Left ventricle myocardium superior (tissue), 1 donor: ENCODE measurements around the gene PDK2. TPM values are rescaled to one million over a fixed set of nuclear protein-coding genes. Genes with fewer than 3 reads are reported as not detected.

ENCODE experiments used
- ATAC-seq: fragments of 200-7000 bp; cut with Tn5 transposase; one replicate; pipeline ENCODE4 v1.9.1; 2020; ENCODE audit warnings: mild to moderate bottlenecking, moderate library complexity
- DNase-seq: peaks from one replicate; pipeline ENCODE4 v3.0.0-alpha.2; 2020
- intact Hi-C: fragments of 100-400 bp; cut with micrococcal nuclease; formaldehyde crosslinking; loops from one replicate; pipeline ENCODE4 v1.11.0; 2022
- total RNA-seq: library from RNA; stranded (reverse); fragmentation: NEBNext Ultra II Directional; extraction: Animal tissue kit (Norgen Biotek cat#: 25700); gene quantifications from one replicate; pipeline ENCODE4 v1.2.1, GENCODE V29; 2021
- donor health status: DM: no; HTN: yes; CAD: no; lungs with severe emphysema.

The PDK2 gene
- total RNA-seq, 1 donor from 2014 or later, result 277 TPM

DNA sequence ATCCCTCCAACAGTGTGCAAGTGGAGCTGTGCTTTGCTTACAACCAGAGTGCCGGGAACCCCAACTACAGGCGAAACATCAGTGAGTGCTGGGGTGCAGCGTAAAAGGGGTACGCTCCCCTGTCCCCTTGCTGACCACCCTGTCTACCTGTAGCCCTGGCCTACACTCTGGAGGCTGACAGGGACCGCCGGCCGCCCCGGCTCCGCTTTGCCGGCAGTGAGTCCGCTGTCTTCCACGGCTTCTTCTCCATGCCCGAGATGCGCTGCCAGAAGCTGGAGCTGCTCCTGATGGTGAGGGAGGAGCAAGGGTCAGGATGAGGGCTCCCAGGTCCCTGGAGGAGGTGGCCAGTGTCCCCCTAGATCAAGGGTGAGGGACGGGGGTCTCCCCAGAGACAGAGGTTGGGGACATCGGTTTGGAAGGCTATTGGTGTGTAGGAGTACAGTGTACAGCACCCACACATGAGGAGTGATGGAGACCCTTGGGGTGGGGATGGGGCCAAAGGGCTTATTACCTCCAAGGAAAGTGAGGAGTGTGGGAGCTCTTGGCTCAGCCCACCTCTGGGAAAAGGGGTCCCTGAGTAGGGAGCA is 19.6 kb upstream of the PDK2 start:
- DNase-seq (no peak), ATAC-seq (no peak)
- intact Hi-C loops, result no loop called here

DNA sequence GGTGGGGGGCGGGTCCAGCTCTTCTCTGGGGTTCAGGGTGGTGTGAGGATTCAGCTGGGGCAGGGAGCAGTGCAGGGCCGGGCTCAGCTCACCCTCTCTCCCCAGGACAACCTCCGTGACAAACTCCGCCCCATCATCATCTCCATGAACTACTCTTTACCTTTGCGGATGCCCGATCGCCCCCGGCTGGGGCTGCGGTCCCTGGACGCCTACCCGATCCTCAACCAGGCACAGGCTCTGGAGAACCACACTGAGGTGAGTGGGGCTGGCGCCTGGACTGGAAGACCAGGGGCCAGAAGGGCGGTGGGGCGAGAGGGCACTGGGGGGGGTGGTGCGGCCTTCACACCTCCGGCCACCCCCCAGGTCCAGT is 18.9 kb upstream of the PDK2 start:
- no peak for ATAC-seq
- intact Hi-C loops, result no loop called here
- DNase-seq, result no peak

DNA sequence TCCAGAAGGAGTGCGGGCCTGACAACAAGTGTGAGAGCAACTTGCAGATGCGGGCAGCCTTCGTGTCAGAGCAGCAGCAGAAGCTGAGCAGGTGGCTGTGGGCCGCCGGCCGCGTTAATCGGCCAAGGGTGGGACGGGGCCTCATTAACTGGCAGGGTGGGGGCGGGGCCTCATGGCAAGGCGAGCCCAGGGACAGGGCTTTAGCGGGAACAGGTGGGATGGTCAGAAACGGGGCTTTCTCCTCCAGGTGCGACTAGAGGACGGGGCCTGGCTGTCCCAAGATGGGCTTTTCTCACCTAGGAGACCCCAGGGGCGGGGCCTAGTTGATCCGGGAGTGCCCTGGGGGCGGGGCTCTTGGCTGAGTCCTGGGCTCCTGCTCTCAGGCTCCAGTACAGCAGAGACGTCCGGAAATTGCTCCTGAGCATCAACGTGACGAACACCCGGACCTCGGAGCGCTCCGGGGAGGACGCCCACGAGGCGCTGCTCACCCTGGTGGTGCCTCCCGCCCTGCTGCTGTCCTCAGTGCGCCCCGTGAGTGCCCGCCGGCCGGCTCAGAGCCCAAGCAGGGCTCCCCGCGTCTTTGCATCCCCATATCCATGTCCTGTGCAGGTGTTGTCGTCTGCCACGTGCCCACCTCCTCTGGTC is 18.4 kb upstream of the PDK2 start:
- ATAC-seq (no peak), DNase-seq (no peak)
- intact Hi-C loops, result no loop called here

DNA sequence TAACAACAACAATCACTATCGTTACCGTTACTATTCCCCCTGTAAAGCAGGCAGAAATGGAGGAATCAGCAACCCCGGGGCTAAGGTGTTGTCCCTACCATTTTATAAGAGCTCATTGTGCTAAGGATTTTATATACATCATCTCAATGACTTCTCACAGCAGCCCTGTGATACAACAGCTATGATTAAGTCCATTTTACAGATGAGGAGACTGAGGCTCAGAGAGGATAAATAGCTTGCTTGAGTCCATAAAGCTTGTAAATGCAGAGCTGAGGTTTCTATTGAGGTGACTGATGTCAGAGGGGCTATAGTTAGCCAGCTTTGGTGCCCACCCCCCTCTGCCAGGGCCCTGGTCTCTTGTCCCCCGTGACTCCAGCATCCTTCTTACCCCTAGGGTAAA is 16.7 kb upstream of the PDK2 start:
- no peak for ATAC-seq
- intact Hi-C loops, result no loop called here
- DNase-seq, result no peak

DNA sequence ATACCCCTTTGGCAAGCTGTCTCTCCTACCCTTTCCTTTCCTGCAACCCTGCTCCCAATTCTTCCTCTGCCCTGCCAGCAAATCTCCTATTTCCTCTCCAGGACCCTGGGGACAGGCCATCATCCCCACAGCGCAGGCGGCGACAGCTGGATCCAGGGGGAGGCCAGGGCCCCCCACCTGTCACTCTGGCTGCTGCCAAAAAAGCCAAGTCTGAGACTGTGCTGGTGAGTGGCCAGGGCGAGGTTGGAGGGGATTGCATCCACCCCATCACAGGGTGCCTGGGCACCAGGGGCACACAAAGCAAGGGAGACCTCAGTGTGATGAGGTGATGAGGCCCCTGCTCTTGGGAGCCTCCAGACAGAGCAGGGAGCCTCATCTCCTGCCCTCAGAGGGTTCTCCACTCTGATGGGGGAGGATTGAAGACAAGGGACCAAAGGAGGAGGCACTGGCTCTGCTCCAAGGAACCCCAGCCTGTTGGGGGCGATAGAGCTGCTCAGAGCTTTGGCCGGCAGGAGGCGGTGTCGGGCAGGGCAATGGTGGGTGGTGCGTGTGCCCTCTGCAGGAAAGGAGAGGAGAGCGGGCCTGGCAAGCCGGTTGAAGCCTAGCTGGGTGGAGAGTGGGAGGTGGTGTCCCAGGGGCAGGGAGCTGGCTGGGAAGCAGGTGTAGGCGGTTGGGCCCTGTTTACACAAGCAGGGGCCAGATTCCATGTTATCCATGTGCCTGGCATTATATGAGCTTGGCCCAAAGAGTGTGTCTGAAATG is 15.6 kb upstream of the PDK2 start:
- DNase-seq, result no peak
- intact Hi-C loops, result no loop called here
- ATAC-seq, result peak; percentile 34

DNA sequence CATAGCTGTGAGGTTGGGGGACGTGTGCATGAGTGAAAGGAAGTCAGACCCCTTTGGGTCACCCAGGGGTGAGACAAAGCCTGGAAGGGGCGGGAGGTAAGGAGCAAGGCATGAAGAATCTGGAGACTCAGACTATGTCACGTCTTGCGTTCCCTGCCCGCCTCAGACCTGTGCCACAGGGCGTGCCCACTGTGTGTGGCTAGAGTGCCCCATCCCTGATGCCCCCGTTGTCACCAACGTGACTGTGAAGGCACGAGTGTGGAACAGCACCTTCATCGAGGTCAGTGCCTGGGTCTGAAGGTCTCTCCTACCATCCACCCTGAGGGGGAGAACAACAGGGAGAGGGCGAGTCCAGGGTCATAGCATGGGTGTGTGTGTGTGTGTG is 15.1 kb upstream of the PDK2 start:
- ATAC-seq (peak; percentile 5), DNase-seq (no peak)
- intact Hi-C loops, result no loop called here

DNA sequence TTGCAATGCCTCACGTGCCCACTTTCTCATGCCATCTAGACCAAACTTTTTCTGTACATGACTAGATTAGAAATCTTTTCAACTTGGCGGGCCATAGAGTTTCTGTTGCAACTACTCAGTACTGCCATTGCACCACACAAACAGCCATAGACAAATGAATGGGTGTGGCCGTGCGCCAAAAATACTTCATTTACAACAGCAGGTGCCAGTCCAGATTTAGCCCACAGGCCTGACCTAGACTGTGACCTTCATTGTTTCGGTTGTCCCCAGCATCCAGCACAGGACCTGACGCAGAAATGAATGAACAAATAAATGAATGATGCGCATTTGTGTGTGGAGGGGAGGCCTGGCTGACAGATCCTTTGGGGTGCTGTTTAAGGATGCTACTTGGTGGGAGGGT is 14.3 kb upstream of the PDK2 start:
- DNase-seq (peak; percentile 80), ATAC-seq (peak; percentile 89)
- intact Hi-C loops, result no loop called here

DNA sequence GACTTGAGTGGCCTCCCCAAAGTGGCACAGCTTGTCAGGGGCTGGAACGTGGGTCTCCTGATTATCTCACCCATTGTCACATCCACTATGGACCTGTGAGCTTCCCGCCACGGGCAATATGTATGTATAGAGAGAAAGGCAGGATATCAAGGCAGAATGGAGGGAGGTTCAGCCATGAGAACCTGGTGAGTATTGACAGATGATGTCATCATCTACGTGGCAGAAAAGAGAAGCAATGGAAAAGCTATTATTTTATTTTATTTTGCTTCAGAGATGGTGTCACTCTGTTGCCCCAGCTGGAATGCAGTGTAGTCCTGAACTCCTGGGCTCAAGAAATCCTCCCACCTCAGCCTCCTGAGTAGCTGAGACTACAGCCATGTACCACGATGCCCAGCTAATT is 13.4 kb upstream of the PDK2 start:
- intact Hi-C loops, result no loop called here
- no peak for DNase-seq
- ATAC-seq, result no peak

DNA sequence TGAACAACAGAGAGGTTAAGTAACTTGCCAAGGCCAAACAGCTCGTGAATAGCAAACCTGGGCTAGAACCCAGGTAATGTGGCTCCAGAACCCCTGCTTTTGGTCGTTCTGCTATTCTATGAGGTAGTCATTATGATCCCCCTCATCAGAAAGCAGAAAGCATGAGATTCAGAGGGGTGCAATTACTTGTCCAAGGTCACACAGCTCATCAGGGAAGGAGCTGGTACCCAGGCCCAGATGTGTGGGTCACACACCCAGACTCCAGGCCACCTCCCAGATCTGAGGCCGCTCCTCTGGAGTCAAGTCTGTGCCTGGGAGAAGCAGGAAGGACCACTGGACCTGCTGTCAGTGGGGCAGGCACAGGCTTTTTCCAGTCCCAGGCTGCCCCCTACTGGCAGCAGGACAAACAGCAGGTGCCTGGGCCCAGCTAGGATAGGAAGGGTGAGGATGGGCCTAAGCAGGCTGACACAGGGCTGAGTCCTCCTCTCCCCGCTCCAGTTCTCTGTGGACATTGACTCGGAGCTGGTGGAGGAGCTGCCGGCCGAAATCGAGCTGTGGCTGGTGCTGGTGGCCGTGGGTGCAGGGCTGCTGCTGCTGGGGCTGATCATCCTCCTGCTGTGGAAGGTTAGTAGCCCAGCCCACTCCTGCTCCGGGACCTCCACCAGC is 7.8 kb upstream of the PDK2 start:
- DNase-seq (peak; percentile 83), ATAC-seq (peak; percentile 88)
- intact Hi-C loops, result loop anchor here (2.0 kb wide), 1 partner anchor 61 kb away; no protein-coding TSS in a partner anchor

DNA sequence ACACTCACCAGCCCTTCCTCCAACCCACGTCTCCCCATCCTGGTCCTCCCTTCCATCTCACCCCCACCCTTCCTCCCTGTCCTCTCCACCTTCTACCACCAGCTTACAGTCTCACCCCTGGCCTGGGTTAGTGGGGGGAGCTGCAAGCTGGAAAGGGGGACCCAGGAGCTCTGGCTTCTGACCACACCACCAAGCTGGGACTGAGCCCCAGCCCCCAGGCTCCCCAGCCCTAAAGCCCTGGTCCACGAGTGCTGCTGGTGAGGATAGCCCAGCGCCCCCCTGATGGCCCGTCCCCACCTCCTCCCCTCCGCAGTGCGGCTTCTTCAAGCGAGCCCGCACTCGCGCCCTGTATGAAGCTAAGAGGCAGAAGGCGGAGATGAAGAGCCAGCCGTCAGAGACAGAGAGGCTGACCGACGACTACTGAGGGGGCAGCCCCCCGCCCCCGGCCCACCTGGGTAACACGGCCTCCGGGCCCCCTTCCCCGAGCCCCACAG is 7.2 kb upstream of the PDK2 start:
- DNase-seq, result no peak
- peak; percentile 6 for ATAC-seq
- intact Hi-C loops, result loop anchor here (2.0 kb wide), 1 partner anchor 61 kb away; no protein-coding TSS in a partner anchor

DNA sequence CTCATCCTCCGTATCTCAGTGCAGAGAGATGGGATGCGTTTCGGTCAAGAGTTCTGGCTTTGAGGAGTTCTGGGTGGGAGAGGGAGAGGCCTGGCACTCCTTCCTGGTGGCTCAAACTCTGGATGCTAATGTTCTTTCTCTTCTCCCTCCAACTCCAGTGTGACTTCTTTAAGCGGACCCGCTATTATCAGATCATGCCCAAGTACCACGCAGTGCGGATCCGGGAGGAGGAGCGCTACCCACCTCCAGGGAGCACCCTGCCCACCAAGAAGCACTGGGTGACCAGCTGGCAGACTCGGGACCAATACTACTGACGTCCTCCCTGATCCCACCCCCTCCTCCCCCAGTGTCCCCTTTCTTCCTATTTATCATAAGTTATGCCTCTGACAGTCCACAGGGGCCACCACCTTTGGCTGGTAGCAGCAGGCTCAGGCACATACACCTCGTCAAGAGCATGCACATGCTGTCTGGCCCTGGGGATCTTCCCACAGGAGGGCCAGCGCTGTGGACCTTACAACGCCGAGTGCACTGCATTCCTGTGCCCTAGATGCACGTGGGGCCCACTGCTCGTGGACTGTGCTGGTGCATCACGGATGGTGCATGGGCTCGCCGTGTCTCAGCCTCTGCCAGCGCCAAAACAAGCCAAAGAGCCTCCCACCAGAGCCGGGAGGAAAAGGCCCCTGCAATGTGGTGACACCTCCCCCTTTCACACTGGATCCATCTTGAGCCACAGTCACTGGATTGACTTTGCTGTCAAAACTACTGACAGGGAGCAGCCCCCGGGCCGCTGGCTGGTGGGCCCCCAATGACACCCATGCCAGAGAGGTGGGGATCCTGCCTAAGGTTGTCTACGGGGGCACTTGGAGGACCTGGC is 6.0 kb upstream of the PDK2 start:
- ATAC-seq, result no peak
- intact Hi-C loops, result no loop called here
- DNase-seq, result no peak

DNA sequence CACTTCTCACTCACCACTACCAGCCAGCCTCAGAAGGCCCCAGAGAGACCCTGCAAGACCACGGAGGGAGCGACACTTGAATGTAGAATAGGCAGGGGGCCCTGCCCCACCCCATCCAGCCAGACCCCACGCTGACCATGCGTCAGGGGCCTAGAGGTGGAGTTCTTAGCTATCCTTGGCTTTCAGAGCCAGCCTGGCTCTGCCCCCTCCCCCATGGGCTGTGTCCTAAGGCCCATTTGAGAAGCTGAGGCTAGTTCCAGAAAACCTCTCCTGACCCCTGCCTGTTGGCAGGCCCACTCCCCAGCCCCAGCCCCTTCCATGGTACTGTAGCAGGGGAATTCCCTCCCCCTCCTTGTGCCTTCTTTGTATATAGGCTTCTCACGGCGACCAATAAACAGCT is 5.1 kb upstream of the PDK2 start:
- no peak for ATAC-seq
- intact Hi-C loops, result no loop called here
- no peak for DNase-seq

DNA sequence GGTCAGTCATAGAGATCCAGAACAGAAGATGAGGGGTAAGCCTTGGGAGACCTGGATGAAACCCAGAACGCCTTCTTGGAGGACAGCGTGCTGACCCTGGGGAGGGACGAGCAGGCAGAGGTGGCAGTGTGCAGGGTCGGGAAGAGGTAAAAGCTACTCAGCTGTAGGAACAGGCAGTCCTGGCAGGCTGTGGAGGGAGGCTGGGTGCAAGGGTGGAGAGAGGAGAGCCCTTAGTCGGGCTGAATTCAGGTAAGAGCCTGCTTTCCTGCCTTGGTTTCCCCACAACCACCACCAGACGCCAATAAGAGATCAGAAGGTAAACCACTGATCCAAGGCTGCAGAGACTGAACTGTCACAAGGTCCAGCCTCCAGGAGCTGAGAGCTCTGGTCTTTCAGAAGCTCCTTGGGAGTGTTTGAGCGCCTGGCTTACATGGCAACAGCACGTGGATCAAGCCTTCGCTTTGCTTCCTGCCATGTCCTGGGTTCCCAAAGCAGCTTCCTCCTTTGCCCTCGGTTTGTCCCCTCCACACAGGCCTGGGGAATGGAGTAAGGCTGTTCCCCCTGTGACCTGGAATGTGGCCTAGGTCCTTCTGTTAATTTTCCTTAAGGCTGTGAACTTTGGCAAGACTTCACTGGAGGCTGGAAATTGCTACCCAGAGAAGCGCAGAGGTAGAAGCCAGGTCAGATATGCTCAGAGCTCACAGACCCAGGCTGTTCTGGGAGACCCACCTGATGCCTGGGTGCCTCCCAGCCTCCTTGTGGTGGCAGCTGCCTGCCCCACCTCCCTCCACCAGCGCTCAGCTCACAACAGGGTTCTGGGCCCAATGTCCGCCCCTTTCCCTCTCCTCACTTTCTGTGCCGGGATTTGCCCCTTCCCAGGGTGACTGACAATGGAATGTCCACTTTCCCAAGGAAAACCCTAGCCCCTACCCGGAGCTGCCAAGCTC is 3.9 kb upstream of the PDK2 start:
- intact Hi-C loops, result no loop called here
- DNase-seq, result no peak
- ATAC-seq, result no peak

DNA sequence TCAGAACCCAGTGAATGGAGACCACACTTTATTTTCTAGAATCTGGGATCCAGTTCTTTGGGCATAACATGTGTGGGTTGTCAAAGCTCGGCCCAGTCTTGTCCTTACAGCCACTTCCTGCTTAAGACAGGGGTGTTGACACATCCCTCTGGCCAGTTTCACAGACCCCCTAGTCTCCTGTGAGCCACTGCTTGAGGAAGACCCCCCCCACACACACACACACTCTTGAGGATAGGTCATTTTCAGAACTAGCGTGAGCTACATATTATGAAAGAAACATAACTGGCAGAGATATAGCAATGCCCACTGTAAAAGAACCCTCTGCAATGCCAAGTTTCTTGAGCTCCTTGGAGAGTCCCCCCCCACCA is 3.2 kb upstream of the PDK2 start:
- DNase-seq (no peak), ATAC-seq (no peak)

DNA sequence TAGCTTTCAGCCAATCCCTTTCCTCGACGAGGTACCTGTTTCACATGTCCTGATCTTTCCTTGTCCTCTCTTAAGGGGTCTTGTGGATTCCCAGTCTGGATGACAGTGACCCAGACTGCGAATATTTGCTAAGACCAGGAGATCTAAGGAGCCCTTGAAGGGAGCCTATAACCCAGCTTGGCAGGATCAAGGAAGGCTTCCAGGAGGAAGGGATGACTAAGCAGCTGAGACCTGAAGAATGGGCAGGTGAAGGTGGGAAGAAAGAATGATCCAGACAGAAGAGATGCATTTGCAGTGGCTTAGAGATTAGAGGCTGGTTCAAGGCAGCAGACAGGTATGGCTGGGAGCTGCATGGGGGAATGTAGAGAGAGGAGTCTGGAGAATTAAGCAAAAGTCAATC is 1.9 kb upstream of the PDK2 start:
- intact Hi-C loops, result no loop called here
- ATAC-seq, result no peak
- no peak for DNase-seq

More for the DNA sequence above, 3.2 kb upstream of the PDK2 start:
- intact Hi-C loops, result no loop called here

DNA sequence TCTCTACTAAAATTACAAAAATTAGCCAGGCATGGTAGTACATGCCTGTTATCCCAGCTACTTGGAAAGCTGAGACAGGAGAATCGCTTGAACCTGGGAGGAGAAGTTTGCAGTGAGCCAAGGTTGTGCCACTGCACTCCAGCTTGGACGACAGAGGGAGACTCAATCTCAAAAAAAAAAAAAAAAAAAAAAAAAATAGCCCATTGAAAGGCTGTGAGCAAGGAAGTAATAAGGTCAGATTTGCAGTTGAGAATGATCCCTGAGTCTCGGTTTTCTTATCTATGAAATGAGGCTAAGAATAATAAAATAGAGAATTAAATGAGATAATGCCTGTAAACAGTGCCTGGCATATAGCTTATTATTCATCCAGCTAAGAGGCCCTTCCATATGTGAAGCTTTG is 1.3 kb upstream of the PDK2 start:
- no peak for ATAC-seq
- intact Hi-C loops, result no loop called here

DNA sequence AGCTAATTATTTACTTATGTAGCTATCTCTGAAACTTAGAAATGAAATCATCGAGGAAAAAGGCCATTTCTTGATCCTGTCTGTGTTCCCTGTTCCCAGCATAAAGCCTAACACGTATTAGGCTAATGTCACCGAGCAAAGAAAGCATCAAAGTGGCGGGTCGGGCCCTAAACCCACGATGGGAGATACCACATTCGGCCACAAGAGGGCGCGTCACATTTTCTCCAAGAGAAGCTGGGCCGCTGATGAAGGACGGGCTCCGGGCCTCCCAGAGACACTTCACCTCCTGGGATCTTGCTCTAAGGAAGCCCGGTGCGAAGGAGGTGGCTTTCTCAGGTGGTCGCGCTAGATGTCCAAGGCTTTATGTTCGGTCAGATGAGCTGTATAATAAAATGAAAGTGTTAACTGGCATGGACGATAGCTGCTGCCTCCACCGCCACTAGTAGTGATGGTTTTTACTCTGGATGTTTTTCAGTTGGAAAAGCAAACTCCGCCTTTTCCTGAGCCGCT is 853 bp upstream of the PDK2 start:
- intact Hi-C loops, result no loop called here
- peak; percentile 79 for ATAC-seq
- DNase-seq, result peak; percentile 95

More for the DNA sequence above, 1.3 kb upstream of the PDK2 start:
- DNase-seq, result no peak

DNA sequence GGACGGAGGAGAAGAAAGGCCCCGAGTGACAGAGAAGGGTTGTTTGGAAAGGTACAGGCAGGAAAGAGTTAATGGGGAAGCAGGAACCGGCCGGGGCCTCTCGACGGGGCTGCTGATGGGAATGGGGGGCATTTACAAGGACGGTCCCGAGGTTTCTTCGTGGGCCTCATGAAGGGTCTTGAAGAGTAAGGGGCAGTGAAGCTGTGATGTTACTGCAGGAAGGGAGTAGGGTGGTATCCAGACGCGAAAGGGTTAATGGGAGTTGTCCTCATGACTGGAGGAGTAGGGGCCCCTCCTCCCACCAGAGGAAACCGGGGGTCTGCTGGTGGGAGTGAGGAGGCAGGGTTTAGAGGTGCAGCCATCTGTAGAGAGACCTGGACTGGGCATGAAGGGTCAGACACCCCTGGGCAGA is 481 bp downstream of the PDK2 start:
- intact Hi-C loops, result no loop called here
- ATAC-seq (peak; percentile 4), DNase-seq (no peak)
